Occipital lobe (tissue), 2 donors: ENCODE measurements around the gene SYCE3. TPM values are rescaled to one million over a fixed set of nuclear protein-coding genes. Genes with fewer than 3 reads are reported as not detected.

Experiments
- DNase-seq: peaks from one replicate; lab custom pipeline; 2025; lab: John Stamatoyannopoulos, UW
- total RNA-seq: library from RNA; depleted of rRNA; stranded (reverse); fragments of >200 nt; gene quantifications from one replicate; pipeline ENCODE4 v1.2.3, GENCODE V29; 2014

SYCE3 gene
- total RNA-seq, 1 donor from 2014 or later, result not detected

- DNase-seq, result no peak
Measured at GRCh38 chr22:50532824-50533796, 29.6 kb downstream of the SYCE3 start.

GRCh38 chr22:50531962-50532674, 30.6 kb downstream of the SYCE3 start:
- DNase-seq, result no peak

- DNase-seq, result no peak
Measured at GRCh38 chr22:50531546-50531961, 31.2 kb downstream of the SYCE3 start.

GRCh38 chr22:50530877-50531545, 31.7 kb downstream of the SYCE3 start:
- DNase-seq, result no peak

- no peak for DNase-seq
Measured at GRCh38 chr22:50530580-50530876, 32.2 kb downstream of the SYCE3 start.

- DNase-seq, result no peak
Measured at GRCh38 chr22:50529897-50530579, 32.7 kb downstream of the SYCE3 start, which contains the start of gene TYMP. TYMP (minus strand) TSS chr22:50530012; CDS start chr22:50529709, 303 bp downstream.

GRCh38 chr22:50529416-50529896, 33.3 kb downstream of the SYCE3 start:
- DNase-seq, result no peak

GRCh38 chr22:50528682-50529415, 33.9 kb downstream of the SYCE3 start:
- no peak for DNase-seq

- DNase-seq, result no peak
Measured at GRCh38 chr22:50527921-50528681, 34.6 kb downstream of the SYCE3 start.

GRCh38 chr22:50526834-50527801, 35.6 kb downstream of the SYCE3 start:
- no peak for DNase-seq

GRCh38 chr22:50526108-50526833, 36.4 kb downstream of the SYCE3 start:
- DNase-seq, result peak; percentile 63

GRCh38 chr22:50525858-50526107, 36.9 kb downstream of the SYCE3 start:
- DNase-seq, result no peak

GRCh38 chr22:50525104-50525857, 37.4 kb downstream of the SYCE3 start, which contains the start of gene SCO2:
SCO2 (minus strand) TSS chr22:50525598; CDS start chr22:50524411, 1,187 bp downstream.
- peak; percentile 91 for DNase-seq

- no peak for DNase-seq
Measured at GRCh38 chr22:50524676-50525103, 38.0 kb downstream of the SYCE3 start.

GRCh38 chr22:50523806-50524675, 38.7 kb downstream of the SYCE3 start:
- DNase-seq, result no peak

GRCh38 chr22:50523458-50523805, 39.3 kb downstream of the SYCE3 start:
- DNase-seq, result no peak
